Stimulated activated CD4-positive, alpha-beta T cell treated with anti-CD3 and anti-CD28 coated beads, Interleukin-4, amount 100 ng/mL, for 24 hours (primary cell): Measurements from ENCODE around the gene SREK1IP1.

Source experiments
- DNase-seq: peaks from one replicate; pipeline ENCODE4 v3.0.0-alpha.2; 2020

The SREK1IP1 gene

GRCh38 chr5:64680289-64680688 is 88.2 kb downstream of the SREK1IP1 start:
- DNase-seq = no peak

- DNase-seq = no peak
Measured at GRCh38 chr5:64678374-64678773, 90.1 kb downstream of the SREK1IP1 start.

- DNase-seq = no peak
Measured at GRCh38 chr5:64671678-64672077, 96.8 kb downstream of the SREK1IP1 start.

GRCh38 chr5:64670277-64670676 is 98.2 kb downstream of the SREK1IP1 start:
- no peak for DNase-seq
